Measurements from ENCODE around the gene TRIM63. TPM values are rescaled to one million over a fixed set of nuclear protein-coding genes. Genes with fewer than 3 reads are reported as not detected.

TRIM63 gene
- total and polyA plus RNA-seq, 9 of the 15 experiments (the other 6 are each of a cell fraction or from before 2014, with no cell fraction given), result 0.08 to 0.57 (median 0.36) TPM

- TF ChIP-seq YY1 (IDR thresholded peaks at IDR 0.05; ENCODE audit: borderline replicate concordance in 1 of 3, control insufficient read depth in 1 of 3, extremely low read depth in 1 of 3, insufficient read depth in 3 of 3, insufficient read length in 1 of 3, insufficient replicate concordance in 2 of 3, low read depth in 1 of 3, low read length in 2 of 3) (peak in 1 of 3 experiments; percentile 30), TFAP4 (CRISPR knock-in tag; IDR thresholded peaks at IDR 0.05; ENCODE audit: borderline replicate concordance) (peak; percentile 32; the same call in 1 of the 2 replicates), ZNF134 (CRISPR knock-in tag; conservative IDR thresholded peaks at IDR 0.05) (peak; percentile 68), HMGN3 (IDR thresholded peaks at IDR 0.05; ENCODE audit: borderline replicate concordance, extremely low read depth, insufficient read length, low read depth, low read length) (no peak), ELF4 (CRISPR knock-in tag; IDR thresholded peaks at IDR 0.05) (peak; percentile 93), BDP1 (IDR thresholded peaks at IDR 0.05; ENCODE audit: insufficient read depth, insufficient read length) (no peak), SUPT5H (IDR thresholded peaks at IDR 0.05) (no peak), KDM4B (IDR thresholded peaks at IDR 0.05; ENCODE audit: borderline replicate concordance in 2 of 2, low read depth in 1 of 2) (no peak), CBX2 (IDR thresholded peaks at IDR 0.05; ENCODE audit: insufficient read depth, low read length, poor library complexity, severe bottlenecking) (no peak), TCF15 (CRISPR knock-in tag; IDR thresholded peaks at IDR 0.05) (no peak), ZNF224 (CRISPR knock-in tag; IDR thresholded peaks at IDR 0.05) (no peak), KDM5B (IDR thresholded peaks at IDR 0.05; ENCODE audit: insufficient replicate concordance, low read depth, low read length) (no peak), SNRNP70 (optimal IDR thresholded peaks at IDR 0.05; ENCODE audit: low read depth, low read length) (no peak), ZNF584 (CRISPR knock-in tag; IDR thresholded peaks at IDR 0.05; ENCODE audit: low read depth) (peak; percentile 93), BRF2 (IDR thresholded peaks at IDR 0.05; ENCODE audit: borderline replicate concordance, insufficient read depth, insufficient read length) (no peak), ZSCAN29 (IDR thresholded peaks at IDR 0.05) (no peak), ZNF561 (CRISPR knock-in tag; conservative IDR thresholded peaks at IDR 0.05) (no peak), CTCFL (IDR thresholded peaks at IDR 0.05; ENCODE audit: borderline replicate concordance, insufficient read depth, low read depth, low read length, poor library complexity, severe bottlenecking) (no peak), ETS1 (conservative IDR thresholded peaks at IDR 0.05; ENCODE audit: control insufficient read depth, low read depth, low read length) (no peak)
These were observed 17.7 kb downstream of the TRIM63 start (continued) for GRCh38 chr1:26049531-26050247.
